Activated CD8-positive, alpha-beta T cell treated with anti-CD3 and anti-CD28 coated beads for 36 hours (primary cell): ENCODE results near the gene XPO5. TPM values are rescaled to one million over a fixed set of nuclear protein-coding genes. Genes with fewer than 3 reads are reported as not detected.

Experiments
- ATAC-seq: fragments of 200-7000 bp; cut with Tn5 transposase; one replicate; pipeline ENCODE4 v1.10.0; 2021; ENCODE audit warnings: mild to moderate bottlenecking, moderate library complexity
- CTCF ChIA-PET: fragments of 350-600 bp; sonication (Branson Sonifier 250); formaldehyde crosslinking; loops from one replicate; lab custom pipeline; 2021; ENCODE audit warnings: antibody characterized with exemption; lab: Charles Lee
- POLR2A ChIA-PET: fragments of 350-600 bp; sonication (Branson Sonifier 250); formaldehyde crosslinking; loops from one replicate; lab custom pipeline; 2021; ENCODE audit warnings: antibody characterized with exemption; lab: Charles Lee
- DNase-seq: peaks from one replicate; pipeline ENCODE4 v3.0.0-alpha.2; 2020
- H3K27ac Mint-ChIP-seq: one replicate; pipeline ENCODE4 v1.8.0; 2021; ENCODE audit warnings: mild to moderate bottlenecking, mixed read lengths
- H3K27me3 Mint-ChIP-seq: one replicate; pipeline ENCODE4 v1.8.0; 2021; ENCODE audit warnings: mixed read lengths
- H3K36me3 Mint-ChIP-seq: one replicate; pipeline ENCODE4 v1.8.0; 2021; ENCODE audit warnings: low read depth, mixed read lengths
- H3K4me1 Mint-ChIP-seq: one replicate; pipeline ENCODE4 v1.8.0; 2021; ENCODE audit warnings: low read depth, mixed read lengths
- H3K4me3 Mint-ChIP-seq: one replicate; pipeline ENCODE4 v1.8.0; 2021; ENCODE audit warnings: mild to moderate bottlenecking, moderate library complexity, mixed read lengths
- H3K9me3 Mint-ChIP-seq: one replicate; pipeline ENCODE4 v1.8.0; 2021; ENCODE audit warnings: mixed read lengths
- CTCF ChIP-seq: fragments of 200-600 bp; IDR thresholded peaks from one replicate; pipeline ENCODE4 v1.8.0; 2022; ENCODE audit warnings: antibody characterized with exemption, mild to moderate bottlenecking
- intact Hi-C: fragments of 100-400 bp; cut with micrococcal nuclease; formaldehyde crosslinking; loops from one replicate; pipeline ENCODE4 v1.10.0; 2022
- total RNA-seq, 2 experiments: library from RNA; stranded (reverse); gene quantifications; one replicate each; pipeline ENCODE4 v1.2.3, GENCODE V29; 2021

XPO5 gene
- total RNA-seq, 2 experiments from 2014 or later: 92.3 to 92.6 TPM

GRCh38 chr6:43521836-43522235, 54.0 kb downstream of the XPO5 start:
- peaks cover 11% of the 10 kb centered on the region for H3K4me1 Mint-ChIP-seq
- H3K27ac Mint-ChIP-seq: no peak overlapping the region
- ATAC-seq: no peak
- DNase-seq: no peak
- TF ChIP-seq CTCF: no peak
- intact Hi-C loops: no loop called here
- no peak overlapping the region for H3K4me3 Mint-ChIP-seq
- POLR2A ChIA-PET: interaction anchor here (0.7 to 8.0 kb wide), 11 partner anchors 9 to 62 kb away, joined by 3 to 91 read pairs (median 7); partner anchors contain the start of genes LRRC73, POLH and XPO5
- H3K36me3 Mint-ChIP-seq: peaks cover 39% of the 10 kb centered on the region
- CTCF ChIA-PET: interaction anchor here (1.1 to 1.7 kb wide), 3 partner anchors 15 to 87 kb away, joined by 3 to 9 read pairs (median 4); no protein-coding TSS in a partner anchor
- no peaks in the 10 kb centered on the region for H3K27me3 Mint-ChIP-seq
- H3K9me3 Mint-ChIP-seq: no peaks in the 10 kb centered on the region

- H3K9me3 Mint-ChIP-seq: no peaks in the 10 kb centered on the region
- H3K4me3 Mint-ChIP-seq: no peak overlapping the region
- no peak for DNase-seq
- peaks cover 22% of the 10 kb centered on the region for H3K4me1 Mint-ChIP-seq
- intact Hi-C loops: no loop called here
- H3K27me3 Mint-ChIP-seq: no peaks in the 10 kb centered on the region
- peak overlapping the region; percentile 17 for H3K27ac Mint-ChIP-seq
- CTCF ChIA-PET: interaction anchor here (0.7 to 6.5 kb wide), 3 partner anchors 10 to 35 kb away, joined by 3 to 59 read pairs (median 3); no protein-coding TSS in a partner anchor
- H3K36me3 Mint-ChIP-seq: peaks cover 28% of the 10 kb centered on the region
- TF ChIP-seq CTCF: no peak
- ATAC-seq: no peak
- POLR2A ChIA-PET: interaction anchor here (1.1 to 8.0 kb wide), 11 partner anchors 11 to 251 kb away, joined by 3 to 91 read pairs (median 7); partner anchors contain the start of gene LRRC73
Observed at GRCh38 chr6:43520097-43520496, 55.7 kb downstream of the XPO5 start.

- no peak for DNase-seq
- peaks cover 21% of the 10 kb centered on the region for H3K36me3 Mint-ChIP-seq
- H3K27me3 Mint-ChIP-seq: no peaks in the 10 kb centered on the region
- peaks cover 34% of the 10 kb centered on the region for H3K4me1 Mint-ChIP-seq
- no peaks in the 10 kb centered on the region for H3K9me3 Mint-ChIP-seq
- ChIA-PET POLR2A (interaction anchor here (0.7 to 8.0 kb wide), 16 partner anchors 8 to 730 kb away, joined by 3 to 91 read pairs (median 7); partner anchors contain the start of genes DLK2, DNPH1, LRRC73 and POLH), CTCF (interaction anchor here (1.3 to 6.5 kb wide), 4 partner anchors 9 to 91 kb away, joined by 3 to 59 read pairs (median 6); partner anchors contain the start of gene TJAP1)
- ATAC-seq: peak; percentile 21
- intact Hi-C loops: no loop called here
- H3K4me3 Mint-ChIP-seq: no peak overlapping the region
- no peak overlapping the region for H3K27ac Mint-ChIP-seq
- TF ChIP-seq CTCF: no peak
Observed at GRCh38 chr6:43517505-43518357, 58.1 kb downstream of the XPO5 start.

GRCh38 chr6:43516697-43517504, 58.9 kb downstream of the XPO5 start, which contains the start of the genes POLR1C and YIPF3:
TSS of gene POLR1C (plus strand) at chr6:43517089. CDS start at chr6:43517110, 21 bp downstream.
TSS of gene YIPF3 (minus strand) at chr6:43516926. CDS start at chr6:43516807, 119 bp downstream.
- ChIA-PET POLR2A (interaction anchor here (0.6 to 8.0 kb wide), 20 partner anchors 9 to 731 kb away, joined by 3 to 91 read pairs (median 6); partner anchors contain the start of genes CNPY3, DLK2, DNPH1 and LRRC73), CTCF (interaction anchor here (1.0 to 6.5 kb wide), 4 partner anchors 10 to 92 kb away, joined by 3 to 59 read pairs (median 6); partner anchors contain the start of gene TJAP1)
- Mint-ChIP-seq H3K36me3 (peaks cover 23% of the 10 kb centered on the region), H3K4me3 (no peak within 1 kb of the TSS), H3K4me1 (peaks cover 34% of the 10 kb centered on the region), H3K27ac (no peak within 1 kb of the TSS), H3K27me3 (no peaks in the 10 kb centered on the region), H3K9me3 (no peaks in the 10 kb centered on the region)
- TF ChIP-seq CTCF: no peak
- intact Hi-C loops: no loop called here
- DNase-seq: peak; percentile 99
- ATAC-seq: peak; percentile 93
